Measurements from ENCODE around the gene PNLDC1.

DNA sequence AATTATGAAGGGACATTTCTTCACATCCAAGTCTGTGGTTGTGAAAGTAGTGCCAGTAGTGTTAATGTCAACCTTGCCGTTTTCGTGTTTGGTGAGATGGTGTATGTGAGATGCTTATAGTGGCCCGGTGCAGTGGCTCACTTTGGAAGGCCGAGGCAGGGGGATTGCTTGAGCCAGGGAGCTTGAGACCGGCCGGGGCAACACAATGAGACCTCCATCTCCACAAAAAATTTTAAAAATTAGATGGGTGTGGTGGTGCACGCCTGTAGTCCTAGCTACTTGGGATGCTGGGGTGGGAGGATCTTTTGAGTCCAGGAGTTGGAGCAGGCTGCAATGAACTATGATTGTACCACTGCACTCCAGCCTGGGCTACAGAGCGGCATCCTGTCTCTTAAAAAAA lies 37.4 kb downstream of the PNLDC1 start:
- no peak for TF ChIP-seq CTCF (IDR thresholded peaks at IDR 0.05; ENCODE audit: low read depth, low read length, missing input control)
- TF ChIP-seq JUND (IDR thresholded peaks at IDR 0.05) = no peak
- TF ChIP-seq MAX (IDR thresholded peaks at IDR 0.05) = no peak
- no peak for TF ChIP-seq REST (IDR thresholded peaks at IDR 0.05)
- TF ChIP-seq RAD21 (IDR thresholded peaks at IDR 0.05) = no peak
- TF ChIP-seq FOXA1 (IDR thresholded peaks at IDR 0.05) = no peak
- no peak for TF ChIP-seq TAF1 (conservative IDR thresholded peaks at IDR 0.05)

All from liver (tissue), 3 donors.